HG02798 (cell line): ENCODE results near the gene GAS2L3.
"Not testable (repeated sequence)": the region's sequence is repeated elsewhere in the genome, so short reads cannot be mapped to it uniquely, and the experiment has no call there.

Source experiments
- ATAC-seq: cut with Tn5 transposase; IDR thresholded peaks from one replicate; pipeline ENCODE4 v1.9.1; 2021; ENCODE audit warnings: mild to moderate bottlenecking; ENCODE audit not compliant: unreplicated experiment, poor library complexity

The GAS2L3 gene

DNA sequence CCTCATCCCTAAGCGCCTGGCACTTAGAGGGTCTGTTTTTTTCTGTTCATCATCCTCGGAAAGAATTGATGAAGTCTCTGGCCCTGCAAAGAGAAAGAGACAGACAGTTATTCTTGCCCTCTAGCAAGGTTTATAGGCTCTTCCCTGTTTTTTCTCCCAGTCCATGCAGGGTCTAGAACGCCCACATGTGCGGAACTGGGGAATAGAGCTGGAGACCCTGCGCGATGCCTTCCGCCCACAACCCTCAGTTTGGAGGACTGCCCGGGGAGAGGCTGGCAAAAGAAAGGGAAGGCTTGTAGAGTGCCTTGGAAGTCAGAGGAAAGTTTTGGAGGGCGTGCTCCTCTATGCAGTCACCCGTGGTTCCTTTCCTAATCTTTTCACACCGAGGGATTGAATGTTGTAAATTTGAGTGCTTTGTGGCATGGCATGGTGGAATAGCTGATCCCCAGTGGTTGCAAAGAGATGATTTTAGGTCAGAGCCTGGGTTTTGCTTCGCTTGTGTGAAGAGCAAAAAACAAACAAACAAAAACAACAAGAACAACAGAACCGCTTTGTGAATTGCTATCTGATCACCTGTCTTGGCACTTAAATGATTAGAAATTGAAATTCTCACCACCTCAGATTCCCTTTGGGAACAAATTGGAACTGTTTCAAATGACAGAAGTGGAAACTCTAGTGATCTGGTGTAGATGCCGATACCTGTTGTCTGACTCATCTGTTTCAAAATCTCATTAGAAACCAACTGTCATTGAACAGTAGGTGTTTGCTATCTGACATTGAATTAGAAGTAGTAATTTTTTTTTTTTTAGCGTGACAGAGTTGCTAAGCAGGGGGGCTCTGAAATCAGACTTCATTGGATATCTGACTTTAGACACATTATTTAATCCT lies 947 bp downstream of the GAS2L3 start:
- ATAC-seq = no peak

DNA sequence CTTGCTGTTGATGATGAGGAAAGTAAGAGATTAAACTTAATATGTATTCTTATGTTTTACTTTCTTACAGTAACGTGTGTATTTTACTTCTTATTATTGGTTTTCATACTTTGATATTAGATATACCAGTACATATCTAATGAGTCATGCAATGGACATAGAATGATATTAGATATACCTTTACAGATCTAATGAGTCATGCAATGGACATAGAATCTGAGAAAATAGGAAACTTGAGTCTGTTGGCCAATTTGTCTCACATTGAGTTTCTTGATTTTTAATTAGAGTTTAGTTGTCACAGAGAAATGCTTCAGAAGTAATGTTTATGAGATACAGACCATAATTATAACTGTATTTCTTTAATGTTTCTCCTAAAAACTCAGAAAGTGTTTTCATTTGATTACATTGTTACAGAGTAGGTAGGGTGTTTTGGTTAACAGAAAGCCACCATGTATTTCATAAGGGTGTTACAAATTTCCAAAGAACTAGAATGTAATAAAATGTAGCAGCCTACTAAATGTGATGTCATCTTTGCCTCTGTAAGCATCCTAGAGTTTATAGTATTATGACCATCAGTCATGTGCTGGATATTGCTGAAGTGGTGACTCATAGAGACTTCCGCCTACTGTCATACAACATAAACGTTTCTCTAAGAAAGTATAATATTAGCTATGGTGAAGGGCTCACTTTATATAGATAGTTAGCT lies 3.0 kb downstream of the GAS2L3 start:
- no peak for ATAC-seq

DNA sequence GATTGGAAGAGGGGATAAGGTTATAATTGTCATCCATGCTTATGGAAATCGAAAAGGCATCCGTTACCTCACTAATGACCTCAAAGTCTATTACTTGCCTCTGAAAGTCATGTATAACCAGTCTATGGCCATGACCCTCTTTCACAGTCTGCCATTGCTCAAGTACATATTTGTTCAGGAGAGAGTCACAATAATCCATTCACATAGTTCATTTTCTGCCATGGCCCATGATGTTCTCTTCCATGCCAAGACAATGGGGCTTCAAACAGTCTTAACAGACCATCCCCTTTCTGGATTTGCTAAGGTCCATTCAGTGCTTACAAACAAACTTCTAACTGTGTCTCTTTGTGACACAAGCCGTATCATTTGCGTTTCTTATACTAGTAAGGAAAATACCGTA lies 5.4 kb downstream of the GAS2L3 start:
- ATAC-seq = no peak

DNA sequence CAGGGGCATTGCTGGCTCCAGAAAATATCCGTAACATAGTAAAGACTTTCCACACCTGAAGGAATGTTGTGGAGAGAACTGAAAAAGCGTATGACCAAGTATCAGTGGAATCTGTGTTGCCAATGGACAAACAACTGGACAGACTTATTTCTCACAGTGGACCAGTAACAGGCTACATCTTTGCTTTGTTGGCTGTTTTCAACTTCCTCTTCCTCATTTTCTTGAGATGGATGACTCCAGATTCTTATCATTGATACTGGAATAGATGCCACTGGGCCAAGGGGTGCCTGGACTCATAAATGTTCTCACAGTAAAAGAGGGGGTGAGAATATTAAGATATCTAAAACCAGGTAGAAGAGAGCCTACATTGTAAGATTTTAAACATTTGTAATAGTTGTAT lies 6.4 kb downstream of the GAS2L3 start:
- no peak for ATAC-seq

DNA sequence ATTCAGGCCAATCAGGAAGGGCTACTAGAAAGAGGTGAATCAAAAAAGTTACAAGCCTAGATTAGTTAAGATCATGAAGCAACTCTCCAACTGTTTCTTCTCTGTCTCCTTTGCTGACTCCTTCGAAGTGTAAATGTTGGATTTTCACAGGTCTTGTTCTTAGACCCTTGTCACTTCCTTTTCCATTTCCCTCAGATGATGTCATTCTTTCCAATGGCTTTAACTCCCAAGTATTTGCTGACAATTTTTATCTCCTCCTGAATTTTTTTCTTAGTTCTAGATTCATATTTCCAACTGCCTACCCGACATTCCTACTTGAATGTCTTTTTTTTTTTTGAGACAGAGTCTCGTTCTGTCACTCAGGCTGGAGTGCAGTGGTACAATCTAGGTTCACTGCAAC lies 10.8 kb downstream of the GAS2L3 start:
- no peak for ATAC-seq

DNA sequence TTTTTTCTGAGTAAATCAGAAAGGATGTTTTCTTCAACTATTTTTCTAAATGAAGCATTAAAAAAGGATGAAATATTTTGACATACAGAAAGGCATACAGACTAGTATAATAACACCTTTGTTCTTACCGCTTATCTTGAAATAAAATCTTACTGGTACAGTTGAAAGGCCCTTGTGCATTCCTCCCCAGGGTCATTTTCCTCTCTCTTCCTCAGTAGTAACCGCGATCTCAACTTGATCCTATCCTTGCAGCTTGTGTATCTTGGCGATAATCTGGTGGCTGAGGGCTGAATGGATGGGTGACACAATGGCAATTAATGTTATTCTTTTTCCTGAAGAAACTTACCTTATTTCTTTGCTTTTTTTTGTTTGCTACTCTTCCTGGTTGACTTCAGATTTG lies 18.5 kb downstream of the GAS2L3 start:
- no peak for ATAC-seq

DNA sequence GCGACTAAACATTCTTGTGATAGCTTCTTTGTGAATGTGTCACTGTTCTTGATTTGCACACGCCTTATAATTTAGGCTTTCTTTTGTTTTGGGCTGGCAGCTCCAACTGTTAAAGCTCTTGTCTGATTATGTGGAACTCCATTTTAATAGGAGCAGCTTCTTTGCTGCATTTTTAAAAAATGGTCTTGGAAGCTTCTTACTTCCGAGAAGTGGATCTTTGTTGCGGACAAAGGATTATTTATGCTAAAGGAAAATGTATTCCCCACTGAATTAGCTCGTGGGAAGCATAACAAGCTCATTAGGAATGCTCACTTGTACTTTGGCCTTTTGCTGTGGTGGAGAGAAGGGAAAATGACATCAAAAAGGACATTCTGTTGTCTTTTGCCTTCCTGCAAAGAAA lies 20.0 kb downstream of the GAS2L3 start:
- ATAC-seq = no peak

DNA sequence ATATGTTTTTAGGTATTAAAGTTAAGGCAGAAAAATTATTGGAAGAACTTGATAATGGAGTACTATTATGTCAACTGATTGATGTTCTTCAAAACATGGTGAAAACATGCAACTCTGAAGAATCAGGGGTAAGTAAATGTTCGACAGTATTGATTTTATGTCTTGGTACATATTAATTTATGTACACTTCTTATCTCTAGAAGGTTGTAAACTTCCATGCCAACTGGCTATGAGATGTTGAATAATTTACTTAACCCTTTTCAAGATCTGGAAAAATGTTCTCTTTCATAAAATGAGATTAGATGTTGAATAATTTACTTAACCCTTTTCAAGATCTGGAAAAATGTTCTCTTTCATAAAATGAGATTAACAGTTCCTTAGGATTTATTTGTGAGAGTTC lies 28.1 kb downstream of the GAS2L3 start:
- ATAC-seq = no peak

DNA sequence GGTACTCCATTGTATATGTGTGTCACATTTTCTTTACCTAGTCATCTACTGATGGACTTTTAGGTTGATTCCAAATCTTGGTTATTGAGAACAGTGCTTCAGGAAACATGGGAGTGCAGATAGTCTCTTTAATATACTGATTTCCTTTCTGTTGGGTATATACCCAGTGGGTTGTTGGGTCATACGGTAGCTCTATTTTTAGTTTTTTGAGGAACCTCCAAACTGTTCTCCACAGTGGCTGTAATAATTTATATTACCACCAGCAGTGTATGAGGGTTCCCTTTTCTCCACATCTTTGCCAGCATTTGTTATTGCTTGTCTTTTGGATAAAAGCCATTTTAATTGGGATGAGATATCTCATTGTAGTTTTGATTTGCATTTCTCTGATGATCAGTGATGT lies 29.5 kb downstream of the GAS2L3 start:
- not testable (repeated sequence) for ATAC-seq

DNA sequence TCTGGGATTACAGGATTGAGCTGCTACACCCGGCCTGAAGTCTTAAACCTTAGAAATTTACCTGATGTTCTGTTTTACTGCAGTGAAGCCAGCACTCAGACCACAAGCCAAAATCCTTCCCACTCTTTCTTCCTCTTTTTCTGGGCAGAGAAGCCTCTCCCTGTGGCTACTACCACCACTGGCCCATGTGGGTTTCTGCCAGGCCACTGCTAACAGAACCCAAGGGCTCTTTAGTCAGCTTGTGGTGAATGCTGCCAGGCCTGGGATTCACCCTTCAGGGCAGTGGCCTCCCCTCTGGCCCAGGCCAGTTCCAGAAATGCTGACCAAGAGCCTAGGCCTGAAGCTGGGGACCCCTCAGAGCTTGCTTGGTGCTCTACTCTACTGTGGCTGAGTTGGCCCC lies 35.3 kb downstream of the GAS2L3 start:
- no peak for ATAC-seq

DNA sequence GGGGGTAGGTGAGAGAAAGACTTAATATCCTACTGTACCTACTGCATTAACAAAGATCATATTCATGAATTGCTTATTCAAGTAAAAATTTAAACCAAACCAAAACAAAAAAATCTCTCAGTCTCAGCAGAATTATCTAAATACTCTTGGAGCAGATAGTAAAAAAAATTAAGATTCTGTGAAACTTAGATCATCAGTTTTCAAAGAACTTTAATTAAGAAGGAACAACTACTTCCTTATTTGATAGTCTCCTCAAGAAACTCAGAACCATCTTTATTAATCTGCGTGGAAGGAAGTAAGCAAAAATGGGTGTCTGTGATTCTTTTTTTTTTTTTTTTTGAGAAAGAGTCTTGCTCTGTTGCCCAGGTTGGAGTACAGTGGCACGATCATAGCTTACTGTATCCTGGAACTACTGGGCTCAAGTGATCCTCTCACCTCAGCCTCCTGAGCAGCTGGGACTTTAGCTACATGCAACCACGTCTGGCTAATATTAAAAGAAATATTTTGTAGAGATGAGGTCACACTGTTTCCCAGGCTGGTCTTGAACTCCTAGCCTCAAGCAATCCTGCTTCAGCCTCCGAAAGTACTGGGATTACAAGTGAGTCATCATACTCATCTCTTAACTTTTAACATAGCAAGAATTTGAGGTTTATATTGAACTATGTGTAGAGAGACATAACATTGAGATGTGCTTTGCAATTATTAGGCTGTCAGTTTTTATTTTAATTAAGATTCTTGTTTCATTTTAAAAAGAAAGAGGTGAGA lies 37.4 kb downstream of the GAS2L3 start:
- ATAC-seq = no peak

DNA sequence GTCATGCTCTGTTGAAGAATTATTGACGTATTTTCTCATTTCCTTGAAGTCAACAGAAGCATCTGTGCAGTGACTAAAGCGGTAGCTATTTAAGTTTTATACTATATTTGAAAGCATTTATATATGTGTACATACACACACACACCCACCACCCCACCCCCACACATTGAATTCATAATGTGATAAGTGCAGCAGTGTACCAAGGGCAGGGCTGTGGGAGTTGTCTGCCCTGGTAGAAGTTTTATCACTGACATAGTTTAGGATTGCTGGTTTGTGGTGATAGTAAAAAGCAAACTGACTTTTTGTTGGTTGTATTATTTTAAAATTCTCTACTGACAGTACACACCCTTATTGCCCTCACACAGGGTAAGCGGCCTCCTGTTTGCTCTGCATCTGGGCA lies 39.1 kb downstream of the GAS2L3 start:
- ATAC-seq = no peak

DNA sequence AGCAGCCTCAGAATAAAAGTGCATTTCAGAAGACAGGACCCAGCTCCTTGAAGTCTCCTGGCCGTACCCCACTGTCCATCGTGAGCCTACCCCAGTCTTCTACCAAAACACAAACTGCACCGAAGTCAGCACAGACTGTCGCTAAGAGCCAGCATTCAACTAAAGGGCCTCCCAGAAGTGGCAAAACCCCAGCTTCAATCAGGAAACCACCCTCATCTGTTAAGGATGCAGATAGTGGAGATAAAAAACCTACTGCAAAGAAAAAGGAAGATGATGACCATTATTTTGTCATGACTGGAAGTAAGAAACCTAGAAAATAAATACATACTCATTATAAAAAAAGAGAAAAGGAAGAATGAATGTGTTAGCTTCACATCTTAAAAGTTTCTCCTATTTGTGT lies 51.1 kb downstream of the GAS2L3 start:
- no peak for ATAC-seq

DNA sequence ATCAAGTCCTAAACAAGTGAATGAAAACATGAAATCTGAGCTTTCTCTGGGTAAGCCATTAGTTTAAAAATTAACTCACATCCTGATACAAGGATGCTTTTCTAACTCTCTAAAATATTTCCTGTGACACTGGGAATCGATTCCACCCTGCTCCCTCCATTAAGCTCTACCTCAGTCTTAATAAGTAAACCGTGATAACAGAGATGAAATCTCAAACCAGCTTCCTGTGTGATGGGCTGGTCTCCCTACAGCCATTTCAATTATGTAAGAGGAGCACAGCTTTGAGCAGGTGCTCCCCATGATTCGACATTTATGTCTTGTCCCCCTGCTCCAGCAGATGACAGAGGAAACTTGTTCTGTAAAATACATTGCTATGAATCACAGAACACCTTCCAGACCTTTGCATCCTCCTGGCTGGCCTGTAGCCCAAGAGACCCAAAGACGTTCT lies 59.0 kb downstream of the GAS2L3 start:
- ATAC-seq = no peak

DNA sequence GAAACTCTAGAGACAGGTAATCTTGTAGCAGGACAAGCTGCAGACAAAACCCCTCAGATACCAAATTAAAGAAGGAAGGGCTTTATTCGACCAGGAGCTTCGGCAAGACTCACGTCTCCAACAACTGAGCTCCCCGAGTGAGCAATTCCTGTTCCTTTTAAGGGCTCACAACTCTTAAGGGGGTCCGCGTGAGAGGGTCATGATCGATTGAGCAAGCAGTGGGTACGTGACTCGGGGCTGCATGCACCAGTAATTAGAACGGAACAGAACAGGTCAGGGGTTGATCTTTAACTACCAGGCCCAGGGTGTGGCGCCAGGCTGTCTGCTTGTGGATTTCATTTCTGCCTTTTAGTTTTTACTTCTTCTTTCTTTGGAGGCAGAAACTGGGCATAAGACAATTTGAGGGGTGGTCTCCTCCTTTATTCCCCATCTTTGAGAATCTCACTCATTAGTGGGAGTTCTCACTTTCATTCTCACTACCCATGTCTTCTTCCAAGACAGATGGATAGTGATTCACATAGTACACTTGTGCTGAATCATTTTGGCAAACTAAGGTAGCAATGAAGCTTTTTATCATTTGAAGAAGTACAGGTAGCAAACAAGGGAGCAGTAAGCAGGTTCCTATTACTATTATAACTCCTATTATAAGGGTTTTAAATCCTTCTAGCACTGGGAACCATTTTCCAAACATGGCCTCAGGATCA lies 59.8 kb downstream of the GAS2L3 start:
- ATAC-seq = not testable (repeated sequence)

DNA sequence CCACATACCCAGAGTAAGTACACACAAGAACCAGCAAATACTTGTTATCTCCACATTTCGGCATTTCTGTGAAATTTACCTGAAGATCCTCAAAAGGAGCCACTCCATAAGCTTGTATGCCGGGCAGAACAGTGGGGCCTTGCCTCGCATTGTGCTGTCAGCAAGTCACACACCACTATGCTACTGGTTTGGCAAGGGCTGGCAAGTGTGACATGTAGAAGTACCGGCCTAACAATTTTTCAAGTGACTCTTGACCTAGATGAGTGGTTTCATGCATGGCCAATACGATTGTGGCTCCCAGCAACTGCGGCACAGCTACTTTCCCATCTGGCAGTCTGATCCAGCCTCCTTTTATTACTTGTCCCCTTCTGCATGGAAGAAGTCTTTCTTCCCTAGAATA lies 69.8 kb downstream of the GAS2L3 start:
- no peak for ATAC-seq

DNA sequence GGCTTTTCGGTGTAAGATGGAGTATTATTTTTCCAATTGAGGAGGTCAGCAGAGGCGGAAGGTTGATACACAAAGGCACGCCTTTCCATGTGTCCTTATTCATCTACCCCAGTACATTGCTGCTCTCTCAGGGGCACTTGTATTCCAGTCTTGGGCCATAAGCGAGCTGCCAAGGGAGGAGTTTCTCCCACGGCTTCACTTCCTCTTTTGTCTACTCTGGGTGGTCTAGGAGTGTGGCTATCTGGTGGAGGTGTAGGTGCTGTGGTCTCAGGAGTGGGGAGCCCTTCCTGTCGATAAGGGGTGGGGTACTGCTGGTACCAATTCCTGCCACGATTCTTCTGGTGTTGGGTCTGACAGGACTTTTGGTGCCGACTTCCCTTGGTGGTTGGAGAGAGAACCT lies 73.4 kb downstream of the GAS2L3 start:
- ATAC-seq = no peak

DNA sequence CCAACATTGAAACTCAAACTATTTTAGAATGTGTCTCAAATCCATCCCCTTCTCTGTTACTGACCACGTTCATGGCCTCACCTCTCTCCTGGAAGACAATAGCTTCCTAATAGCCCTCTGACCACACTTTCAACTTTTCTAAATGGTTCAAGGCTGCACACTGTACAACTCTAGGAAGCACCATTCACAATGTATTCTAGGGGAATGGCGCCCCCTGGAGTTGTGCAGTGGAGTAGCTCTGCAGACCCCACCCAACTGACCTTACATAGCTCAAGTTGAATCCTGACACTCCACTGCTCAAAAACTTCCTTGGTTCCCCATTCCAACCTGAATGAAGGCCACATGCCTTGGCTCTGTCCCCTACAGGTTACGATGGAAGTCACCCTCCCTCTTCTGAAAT lies 77.6 kb downstream of the GAS2L3 start:
- no peak for ATAC-seq

DNA sequence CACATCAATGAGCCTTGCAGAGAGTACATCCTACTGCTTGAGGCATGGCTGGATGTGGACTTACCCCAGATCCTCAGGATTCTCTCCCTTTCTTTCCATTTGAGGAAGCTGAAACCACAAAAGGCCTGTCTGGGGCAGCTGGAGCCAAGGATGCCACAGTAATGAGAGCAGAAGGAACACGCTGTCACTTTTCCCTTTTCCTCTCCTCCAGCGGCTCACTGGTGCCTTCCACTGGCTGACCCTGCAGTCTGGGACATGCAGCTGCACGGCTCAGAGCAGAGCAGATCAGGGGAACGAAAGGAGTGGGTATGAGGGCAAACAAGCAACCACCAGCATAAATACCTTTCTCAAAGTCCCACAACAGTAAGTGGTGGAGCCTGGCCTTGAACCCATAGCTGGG lies 78.2 kb downstream of the GAS2L3 start:
- no peak for ATAC-seq

DNA sequence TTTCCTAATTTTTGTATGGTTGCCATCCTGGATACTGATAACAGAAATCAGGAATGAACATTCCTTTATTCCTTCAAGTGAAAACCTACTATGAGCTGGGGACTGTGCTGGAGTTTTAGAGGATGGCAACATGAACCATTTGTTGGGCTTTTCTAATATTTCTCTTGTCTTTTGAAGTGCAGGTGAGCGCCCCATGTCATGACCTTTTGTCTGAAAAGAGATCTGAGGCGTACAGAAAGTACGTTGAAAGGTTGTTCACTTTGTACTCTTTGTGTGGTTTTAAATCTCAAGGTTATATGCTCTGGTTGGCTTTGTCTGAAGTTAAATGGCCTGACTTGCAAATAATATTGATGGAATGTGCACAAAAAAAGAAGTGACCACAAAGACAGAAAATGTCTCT lies 79.0 kb downstream of the GAS2L3 start:
- ATAC-seq = no peak
